HUES64 (cell line): ENCODE results near the gene TYMP.

Experiments used
- H3K27ac ChIP-seq: 2 replicates; pipeline ENCODE4 v1.7.0; 2013; ENCODE audit warnings: low read depth, low read length, inconsistent platforms
- H3K27me3 ChIP-seq: 2 replicates; pipeline ENCODE4 v1.6.1; 2013; ENCODE audit warnings: mild to moderate bottlenecking, low read length; ENCODE audit not compliant: insufficient read depth
- H3K36me3 ChIP-seq: 2 replicates; pipeline ENCODE4 v1.6.1; 2013; ENCODE audit warnings: mild to moderate bottlenecking, low read length; ENCODE audit not compliant: insufficient read depth
- H3K4me1 ChIP-seq: 2 replicates; pipeline ENCODE4 v1.6.1; 2013; ENCODE audit warnings: mild to moderate bottlenecking, low read length, moderate library complexity; ENCODE audit not compliant: insufficient read depth
- H3K4me3 ChIP-seq: 2 replicates; pipeline ENCODE4 v1.5.1; 2013; ENCODE audit warnings: mild to moderate bottlenecking, low read length, moderate library complexity
- H3K9ac ChIP-seq: 2 replicates; pipeline ENCODE4 v1.6.1; 2013; ENCODE audit warnings: mild to moderate bottlenecking, low read depth, low read length
- H3K9me3 ChIP-seq: 2 replicates; pipeline ENCODE4 v1.6.1; 2013; ENCODE audit warnings: low read depth, low read length; ENCODE audit not compliant: insufficient read depth
- WGBS: fragments of 150-250, 120-280 bp; methylation state at CpG from one replicate; pipeline ENCODE4 v1.1.7; 2013; ENCODE audit warnings: missing lambda C conversion rate; 5-methylcytosine and 5-hydroxymethylcytosine counted together

The TYMP gene

DNA sequence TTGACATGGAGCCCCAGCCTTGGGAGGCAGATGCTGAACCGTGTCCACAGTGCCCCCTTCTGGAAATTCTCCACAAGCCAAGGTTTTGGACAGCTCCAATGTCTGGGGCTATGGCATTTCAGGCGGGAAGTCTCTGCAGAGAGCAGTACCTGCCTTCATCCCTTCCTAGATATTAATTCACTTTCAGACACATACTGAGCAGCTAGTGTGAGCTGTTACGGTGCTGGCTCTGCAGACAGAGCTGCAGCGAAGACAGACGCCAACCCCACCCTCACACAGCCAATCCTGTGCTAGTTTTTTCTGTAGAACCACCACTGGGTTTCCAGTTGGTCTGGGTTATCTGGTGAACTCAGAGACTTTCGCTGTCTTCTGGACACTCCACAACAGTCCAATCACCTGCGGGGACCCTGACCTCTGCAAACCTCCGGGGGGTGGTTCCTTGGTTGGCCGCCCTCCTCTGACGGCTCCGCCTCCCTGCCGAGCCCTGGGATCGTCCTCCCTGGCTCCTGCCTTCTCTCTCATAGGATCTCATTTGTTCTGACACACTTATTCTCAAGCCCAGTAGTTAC, 31.4 kb downstream of the TYMP start:
- WGBS, result 18% methylated on average over 13 of the region's 13 CpGs
- Histone ChIP-seq H3K4me3 (no peak overlapping the region), H3K27ac (no peak overlapping the region), H3K9ac (no peak overlapping the region), H3K4me1 (no peaks in the 10 kb centered on the region), H3K36me3 (no peaks in the 10 kb centered on the region), H3K27me3 (no peaks in the 10 kb centered on the region), H3K9me3 (no peaks in the 10 kb centered on the region)

DNA sequence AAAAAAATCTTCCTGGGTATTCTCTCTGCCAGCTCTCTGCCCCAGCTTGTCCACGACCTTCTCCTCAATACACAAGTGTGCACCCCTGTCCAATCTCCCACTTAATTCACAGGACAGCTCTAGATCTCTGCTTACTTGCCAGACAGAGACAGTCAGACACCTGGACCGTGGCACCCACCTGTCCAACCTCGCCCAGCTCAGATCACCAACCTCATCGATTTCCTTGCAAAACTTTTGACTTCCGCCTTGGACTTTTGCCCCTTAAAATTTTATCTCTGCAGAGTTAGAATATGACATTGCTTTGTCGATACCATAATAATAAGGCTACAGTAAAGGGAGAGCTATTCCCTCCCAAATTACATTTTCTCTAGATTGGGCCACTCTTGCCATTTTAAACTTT, 32.7 kb downstream of the TYMP start:
- WGBS, result 92% methylated on average over 6 of the region's 6 CpGs
- no peaks in the 10 kb centered on the region for H3K36me3 ChIP-seq
- no peak overlapping the region for H3K4me3 ChIP-seq
- H3K27me3 ChIP-seq, result no peaks in the 10 kb centered on the region
- no peaks in the 10 kb centered on the region for H3K4me1 ChIP-seq
- H3K9ac ChIP-seq, result no peak overlapping the region
- no peak overlapping the region for H3K27ac ChIP-seq
- no peaks in the 10 kb centered on the region for H3K9me3 ChIP-seq

- H3K4me3 ChIP-seq, result no peak overlapping the region
- H3K27me3 ChIP-seq, result no peaks in the 10 kb centered on the region
- WGBS, result 91% methylated on average over 27 of the region's 27 CpGs
- no peak overlapping the region for H3K9ac ChIP-seq
- no peak overlapping the region for H3K27ac ChIP-seq
- no peaks in the 10 kb centered on the region for H3K9me3 ChIP-seq
- H3K36me3 ChIP-seq, result no peaks in the 10 kb centered on the region
- no peaks in the 10 kb centered on the region for H3K4me1 ChIP-seq
Observed at GRCh38 chr22:50490531-50491308, 39.1 kb downstream of the TYMP start.

GRCh38 chr22:50489363-50490243, 40.2 kb downstream of the TYMP start:
- H3K9ac ChIP-seq, result no peak overlapping the region
- no peaks in the 10 kb centered on the region for H3K9me3 ChIP-seq
- no peak overlapping the region for H3K4me3 ChIP-seq
- H3K27ac ChIP-seq, result no peak overlapping the region
- WGBS, result 93% methylated on average over 31 of the region's 31 CpGs
- H3K36me3 ChIP-seq, result no peaks in the 10 kb centered on the region
- H3K4me1 ChIP-seq, result no peaks in the 10 kb centered on the region
- H3K27me3 ChIP-seq, result no peaks in the 10 kb centered on the region

DNA sequence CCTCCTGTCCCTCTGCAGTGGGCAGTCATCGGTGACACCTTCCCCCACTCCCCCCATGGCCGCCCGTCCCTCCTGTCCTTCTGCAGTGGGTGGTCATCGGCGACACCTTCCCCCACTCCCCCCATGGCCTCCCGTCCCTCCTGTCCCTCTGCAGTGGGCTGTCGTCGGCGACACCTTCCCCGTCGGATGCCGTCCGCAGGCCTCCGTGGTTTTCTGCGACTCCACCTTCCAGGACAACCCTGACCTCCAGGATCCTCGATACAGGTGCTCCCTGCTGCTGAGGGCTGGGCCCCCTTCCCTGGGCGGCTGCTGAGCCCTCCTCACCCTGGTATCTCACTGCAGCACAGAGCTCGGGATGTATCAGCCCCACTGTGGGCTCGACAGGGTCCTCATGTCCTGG, 40.9 kb downstream of the TYMP start:
- Histone ChIP-seq H3K4me1 (no peaks in the 10 kb centered on the region), H3K9ac (no peak overlapping the region), H3K27ac (no peak overlapping the region), H3K36me3 (no peaks in the 10 kb centered on the region), H3K4me3 (no peak overlapping the region), H3K9me3 (no peaks in the 10 kb centered on the region), H3K27me3 (no peaks in the 10 kb centered on the region)
- 85% methylated on average over 19 of the region's 19 CpGs for WGBS

- WGBS, result 86% methylated on average over 18 of the region's 18 CpGs
- Histone ChIP-seq H3K9me3 (no peaks in the 10 kb centered on the region), H3K9ac (no peak overlapping the region), H3K4me1 (no peaks in the 10 kb centered on the region), H3K27me3 (no peaks in the 10 kb centered on the region), H3K36me3 (no peaks in the 10 kb centered on the region), H3K27ac (no peak overlapping the region), H3K4me3 (no peak overlapping the region)
Observed at GRCh38 chr22:50488006-50488677, 41.7 kb downstream of the TYMP start.

DNA sequence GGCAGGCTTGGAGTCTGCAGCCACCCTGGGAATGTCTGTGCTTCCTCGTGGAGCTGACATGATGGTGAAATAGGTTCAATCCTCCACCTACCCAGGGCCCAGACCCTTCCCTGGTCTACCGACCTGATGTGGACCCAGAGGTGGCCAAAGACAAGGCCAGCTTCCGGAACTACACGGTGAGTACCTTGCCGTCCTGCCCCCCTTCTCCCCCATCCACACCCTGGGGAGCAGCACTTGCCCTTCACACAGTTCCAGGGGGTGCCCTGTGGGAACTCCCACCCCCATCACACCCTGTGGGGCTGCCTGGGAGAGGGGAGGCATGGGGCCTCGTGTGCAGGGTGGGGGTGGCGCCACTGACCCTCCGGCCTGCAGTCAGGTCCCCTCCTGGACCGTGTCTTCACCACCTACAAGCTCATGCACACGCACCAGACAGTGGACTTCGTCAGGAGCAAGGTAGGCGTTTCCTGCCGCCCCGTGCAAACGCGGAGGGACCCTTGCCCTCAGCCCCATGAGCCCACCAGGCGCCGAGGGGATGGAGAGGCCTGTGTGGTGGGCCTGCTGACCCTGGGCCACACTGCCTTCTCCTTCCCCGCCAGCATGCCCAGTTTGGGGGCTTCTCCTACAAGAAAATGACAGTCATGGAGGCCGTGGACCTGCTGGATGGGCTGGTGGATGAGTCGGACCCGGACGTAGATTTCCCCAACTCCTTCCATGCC, 42.4 kb downstream of the TYMP start:
- Histone ChIP-seq H3K27ac (no peak overlapping the region), H3K27me3 (no peaks in the 10 kb centered on the region), H3K36me3 (no peaks in the 10 kb centered on the region), H3K4me1 (no peaks in the 10 kb centered on the region), H3K9me3 (no peaks in the 10 kb centered on the region), H3K4me3 (no peak overlapping the region), H3K9ac (no peak overlapping the region)
- WGBS, result 91% methylated on average over 23 of the region's 23 CpGs

DNA sequence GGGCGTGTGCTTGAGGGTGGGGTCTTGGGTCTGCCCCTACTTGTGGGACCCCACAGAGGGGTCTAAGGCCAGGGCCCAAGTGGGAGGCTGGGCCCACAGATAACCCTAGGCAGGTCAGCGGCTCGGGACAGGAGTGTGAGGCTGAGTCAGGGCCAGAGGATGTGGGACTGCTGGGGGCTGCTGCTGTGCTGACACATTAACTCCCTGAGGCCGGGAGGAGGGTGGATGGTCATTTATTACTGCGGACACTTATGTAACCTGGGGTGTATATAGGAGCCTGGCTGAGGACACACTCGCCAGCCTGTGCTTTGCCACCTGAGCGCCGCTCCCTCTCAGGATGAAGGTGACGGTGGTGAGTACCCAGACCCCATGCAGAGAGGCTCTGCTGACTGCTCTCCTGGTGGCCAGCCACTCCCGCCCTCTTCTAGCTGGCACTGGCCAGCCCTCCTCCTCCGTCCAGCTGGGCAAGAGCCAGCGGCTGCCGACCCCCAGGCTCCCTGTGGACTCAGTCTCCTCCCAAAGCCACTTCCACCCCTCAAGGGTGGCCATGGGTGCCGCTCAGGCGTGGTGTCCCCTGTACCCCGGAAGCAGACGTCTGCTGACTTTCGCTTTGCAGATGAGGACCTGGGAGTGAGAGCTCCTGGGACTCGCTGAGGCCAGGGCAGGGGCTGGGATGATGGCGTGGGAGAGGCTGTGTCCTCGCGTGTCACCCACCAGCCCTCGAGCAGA, 43.1 kb downstream of the TYMP start, which contains the start of gene MIOX:
MIOX (plus strand) TSS at position 299 of the 729 bp plus-strand sequence; CDS start at position 338, 39 bp downstream.
- no peak within 1 kb of the TSS for H3K9ac ChIP-seq
- no peaks in the 10 kb centered on the region for H3K4me1 ChIP-seq
- no peaks in the 10 kb centered on the region for H3K36me3 ChIP-seq
- peaks cover 3% of the 10 kb centered on the region for H3K27me3 ChIP-seq
- no peaks in the 10 kb centered on the region for H3K9me3 ChIP-seq
- no peak within 1 kb of the TSS for H3K27ac ChIP-seq
- no peak within 1 kb of the TSS for H3K4me3 ChIP-seq
- WGBS, result 75% methylated on average over 23 of the region's 23 CpGs

- Histone ChIP-seq H3K4me3 (no peak overlapping the region), H3K27me3 (peaks cover 12% of the 10 kb centered on the region), H3K9ac (no peak overlapping the region), H3K4me1 (no peaks in the 10 kb centered on the region), H3K9me3 (no peaks in the 10 kb centered on the region), H3K27ac (no peak overlapping the region), H3K36me3 (no peaks in the 10 kb centered on the region)
- 82% methylated on average over 29 of the region's 29 CpGs for WGBS
Observed at GRCh38 chr22:50485221-50486131, 44.3 kb downstream of the TYMP start.
